HG02970 (cell line): Measurements from ENCODE around the gene TENT5C.

Source experiments
- ATAC-seq: cut with Tn5 transposase; IDR thresholded peaks from one replicate; pipeline ENCODE4 v1.9.1; 2021; ENCODE audit warnings: mild to moderate bottlenecking, moderate library complexity, moderate number of reproducible peaks; ENCODE audit not compliant: unreplicated experiment, low FRiP score

Gene TENT5C

DNA sequence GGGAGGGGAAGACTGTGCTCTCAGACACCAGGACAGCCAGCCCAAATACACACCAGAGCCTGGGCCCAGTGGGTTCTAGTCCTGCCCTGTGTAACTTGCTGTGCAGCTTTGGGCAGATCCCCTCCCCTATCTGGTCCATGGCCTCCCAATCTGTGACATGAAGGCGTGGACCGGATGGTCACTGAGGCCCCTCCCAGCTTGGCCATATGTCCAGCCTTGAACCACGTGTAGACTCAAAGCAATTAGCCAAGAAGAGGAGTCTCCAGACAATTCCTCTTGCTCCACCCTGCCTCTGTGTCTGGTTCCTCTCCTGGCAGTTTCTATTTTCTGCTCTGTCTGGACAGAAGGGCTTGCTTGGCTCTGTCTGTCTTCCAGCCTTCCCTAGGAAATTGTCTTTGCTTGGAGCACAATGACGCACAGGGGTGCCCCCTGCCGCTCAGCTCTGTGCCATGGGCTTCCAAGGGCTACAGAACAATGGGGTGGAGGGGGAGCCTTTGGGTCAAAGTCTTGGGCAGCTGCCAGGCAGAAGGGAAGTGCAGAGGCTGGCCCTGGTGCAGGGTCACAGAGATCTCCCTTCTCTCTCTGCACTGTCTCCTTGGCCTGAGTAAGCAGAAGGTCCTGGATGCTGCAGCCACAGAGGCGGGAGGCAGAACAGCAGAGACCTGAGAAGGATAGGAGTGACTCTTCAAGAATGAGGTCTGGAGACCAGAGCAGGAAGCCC, 66.1 kb downstream of the TENT5C start:
- no peak for ATAC-seq

- ATAC-seq, result no peak
Observed at GRCh38 chr1:117672756-117673155, 66.9 kb downstream of the TENT5C start.

- no peak for ATAC-seq
Observed at GRCh38 chr1:117673405-117673804, 67.6 kb downstream of the TENT5C start.

DNA sequence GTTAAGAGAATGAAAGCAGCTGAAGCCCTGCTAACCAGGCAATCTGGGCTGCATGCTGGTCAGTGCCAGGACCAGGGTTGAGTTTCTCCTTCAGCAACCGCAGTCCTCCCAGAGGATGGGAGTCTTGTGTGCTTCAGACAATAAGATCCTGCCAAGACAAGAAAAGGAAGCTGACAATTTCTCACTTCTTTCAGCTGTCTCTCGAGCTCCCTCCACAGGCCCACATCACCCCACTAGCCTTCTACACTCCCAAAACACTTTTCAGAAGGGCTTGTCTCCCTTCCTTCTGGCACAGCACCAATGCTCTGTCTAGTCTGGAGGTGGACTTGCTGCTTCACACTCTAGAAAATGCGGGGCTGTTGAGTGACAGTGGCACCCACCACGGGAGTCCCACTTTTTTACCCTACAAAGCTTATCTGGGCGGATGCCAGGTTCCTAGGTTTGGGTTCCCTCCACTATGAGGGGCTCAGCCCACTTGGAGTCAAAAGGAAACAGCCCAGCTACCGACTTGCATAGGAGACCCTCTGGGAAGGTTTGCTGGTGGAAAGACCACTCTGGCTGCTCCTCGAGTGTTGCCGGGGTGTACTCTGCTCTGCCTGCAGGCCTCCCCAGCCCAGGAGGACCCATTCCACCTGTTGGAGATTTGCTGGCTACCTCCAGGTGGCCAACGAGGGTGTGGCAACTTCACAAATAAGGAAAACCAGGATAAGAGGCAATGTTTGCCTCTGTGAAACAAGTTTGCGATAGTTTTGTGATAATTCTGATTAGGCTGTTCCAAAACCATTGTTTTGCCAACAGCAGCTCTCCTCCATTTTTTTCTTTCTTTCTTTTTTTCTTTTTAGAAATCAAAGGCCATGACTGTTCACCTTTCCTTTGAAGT, 68.9 kb downstream of the TENT5C start:
- no peak for ATAC-seq

DNA sequence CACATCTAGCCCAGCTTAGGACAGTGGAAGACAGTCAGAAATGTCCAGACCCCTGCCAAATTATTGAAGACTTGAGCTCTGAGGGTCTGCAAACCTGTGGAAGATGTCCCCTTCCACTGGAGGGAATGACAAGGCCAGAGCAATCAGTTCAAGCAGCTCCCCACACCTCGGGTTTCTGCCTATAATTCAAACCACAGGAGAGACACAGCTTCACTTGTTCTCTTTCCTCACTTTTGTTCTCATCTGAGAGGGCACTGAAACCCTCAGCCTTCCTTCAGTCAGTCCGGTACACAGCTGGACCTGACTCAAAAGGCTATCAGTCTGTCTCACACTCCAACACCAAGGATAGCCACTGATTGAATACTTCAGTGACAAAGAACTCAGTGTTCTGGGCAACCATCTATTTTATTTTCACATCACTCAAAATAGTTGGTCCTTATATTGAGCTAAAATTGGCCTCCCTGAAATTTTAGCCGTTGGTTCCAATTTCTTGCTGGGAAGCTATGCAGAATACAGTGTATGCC, 70.1 kb downstream of the TENT5C start:
- ATAC-seq, result no peak

DNA sequence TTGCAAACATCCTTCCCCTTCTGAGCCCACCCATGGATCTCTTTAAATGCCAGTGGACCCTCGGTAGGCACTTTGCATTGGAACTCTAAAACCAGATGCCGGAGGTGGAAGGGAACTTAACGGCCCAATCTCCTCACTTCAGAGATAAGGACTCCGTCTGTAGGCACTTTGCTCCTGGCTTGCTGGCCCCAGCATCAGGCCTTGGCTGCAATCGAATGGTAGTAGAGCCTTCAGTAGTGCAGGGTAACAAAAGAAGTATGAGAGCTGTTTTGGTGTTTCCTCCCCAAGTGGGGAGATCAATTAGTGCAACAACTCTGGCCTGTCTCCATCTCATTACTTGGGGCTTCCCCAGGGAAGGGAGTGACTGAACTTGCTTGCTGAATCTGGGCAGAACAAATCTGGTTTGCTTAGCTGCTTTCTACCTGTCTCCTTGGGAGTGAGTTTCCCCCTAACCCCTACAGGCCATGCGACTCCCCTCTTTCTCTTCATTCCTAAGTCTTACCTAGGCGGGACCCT, 70.8 kb downstream of the TENT5C start:
- no peak for ATAC-seq
